Ramos (cell line): ENCODE results near the gene RRP15.

Source experiments
- in situ Hi-C: fragments of 300-500 bp; cut with MboI; formaldehyde crosslinking; loops from one replicate; pipeline ENCODE4 v1.14.3; 2022; ENCODE audit warnings: low sequenced_read_pairs; ENCODE audit not compliant: unreplicated experiment

Gene RRP15

GRCh38 chr1:218332416-218332815 lies 47.3 kb downstream of the RRP15 start:
- in situ Hi-C loops: loop anchor here (25.0 kb wide), 2 partner anchors 1055 to 1480 kb away; no protein-coding TSS in a partner anchor

GRCh38 chr1:218336328-218336727 lies 51.2 kb downstream of the RRP15 start:
- in situ Hi-C loops: loop anchor here (25.0 kb wide), 2 partner anchors 1051 to 1476 kb away; no protein-coding TSS in a partner anchor

GRCh38 chr1:218339267-218339831 lies 54.3 kb downstream of the RRP15 start:
- in situ Hi-C loops: loop anchor here (25.0 kb wide), 2 partner anchors 1048 to 1473 kb away; no protein-coding TSS in a partner anchor

GRCh38 chr1:218341325-218341724 lies 56.2 kb downstream of the RRP15 start:
- in situ Hi-C loops: loop anchor here (25.0 kb wide), 2 partner anchors 1046 to 1471 kb away; no protein-coding TSS in a partner anchor

DNA sequence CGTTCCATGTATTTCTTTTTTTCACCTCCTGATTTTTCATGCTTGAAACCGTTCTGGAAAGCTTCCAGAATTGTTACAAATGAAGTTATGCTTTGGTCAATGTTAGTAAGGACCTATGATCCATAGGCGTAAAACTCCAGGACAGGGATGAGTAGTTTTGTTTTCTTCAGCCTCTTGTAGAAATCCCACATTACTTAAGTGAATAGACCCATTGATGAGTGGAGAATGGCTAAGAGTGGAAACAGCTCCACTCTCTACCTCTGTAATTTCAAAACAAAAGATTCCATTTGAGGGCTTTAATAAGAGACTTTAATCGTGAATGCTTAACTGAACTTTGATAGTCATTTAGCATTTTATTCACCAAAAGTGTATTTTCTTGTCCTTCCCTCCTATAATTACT lies 57.0 kb downstream of the RRP15 start:
- in situ Hi-C loops: loop anchor here (25.0 kb wide), 2 partner anchors 1045 to 1470 kb away; no protein-coding TSS in a partner anchor

DNA sequence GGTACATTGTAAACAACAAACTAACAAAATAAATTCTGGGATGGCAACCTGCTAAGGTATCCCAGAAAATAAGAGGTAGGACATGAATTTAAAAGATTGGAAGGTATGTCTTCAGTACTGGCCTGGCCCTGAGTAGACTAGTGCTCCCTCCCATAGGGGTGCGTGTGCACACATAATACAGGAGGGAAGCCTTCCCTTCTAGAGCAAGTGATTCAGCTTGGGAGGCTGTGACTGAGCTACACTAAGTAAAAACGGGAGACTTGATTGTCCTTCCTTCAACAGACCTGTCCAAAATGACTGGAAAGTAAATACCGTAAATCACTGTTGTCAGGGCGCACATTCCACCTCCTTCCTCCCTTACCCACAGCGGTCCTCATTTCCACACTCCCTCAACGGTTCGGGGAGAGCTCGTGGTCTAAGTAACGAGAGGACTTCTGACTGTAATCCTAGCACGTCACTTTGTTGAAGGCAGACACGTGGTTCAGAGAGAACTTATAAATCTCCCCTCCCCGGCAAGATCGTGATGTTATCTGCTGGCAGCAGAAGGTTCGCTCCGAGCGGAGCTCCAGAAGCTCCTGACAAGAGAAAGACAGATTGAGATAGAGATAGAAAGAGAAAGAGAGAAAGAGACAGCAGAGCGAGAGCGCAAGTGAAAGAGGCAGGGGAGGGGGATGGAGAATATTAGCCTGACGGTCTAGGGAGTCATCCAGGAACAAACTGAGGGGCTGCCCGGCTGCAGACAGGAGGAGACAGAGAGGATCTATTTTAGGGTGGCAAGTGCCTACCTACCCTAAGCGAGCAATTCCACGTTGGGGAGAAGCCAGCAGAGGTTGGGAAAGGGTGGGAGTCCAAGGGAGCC lies 60.0 kb downstream of the RRP15 start, which contains the start of gene TGFB2:
Gene TGFB2, plus strand, starts transcription at position 523 of the 859 bp plus-strand sequence. CDS start 1,366 bp downstream, outside the sequence.
- in situ Hi-C loops: loop anchor here (25.0 kb wide), 2 partner anchors 1042 to 1467 kb away; no protein-coding TSS in a partner anchor

DNA sequence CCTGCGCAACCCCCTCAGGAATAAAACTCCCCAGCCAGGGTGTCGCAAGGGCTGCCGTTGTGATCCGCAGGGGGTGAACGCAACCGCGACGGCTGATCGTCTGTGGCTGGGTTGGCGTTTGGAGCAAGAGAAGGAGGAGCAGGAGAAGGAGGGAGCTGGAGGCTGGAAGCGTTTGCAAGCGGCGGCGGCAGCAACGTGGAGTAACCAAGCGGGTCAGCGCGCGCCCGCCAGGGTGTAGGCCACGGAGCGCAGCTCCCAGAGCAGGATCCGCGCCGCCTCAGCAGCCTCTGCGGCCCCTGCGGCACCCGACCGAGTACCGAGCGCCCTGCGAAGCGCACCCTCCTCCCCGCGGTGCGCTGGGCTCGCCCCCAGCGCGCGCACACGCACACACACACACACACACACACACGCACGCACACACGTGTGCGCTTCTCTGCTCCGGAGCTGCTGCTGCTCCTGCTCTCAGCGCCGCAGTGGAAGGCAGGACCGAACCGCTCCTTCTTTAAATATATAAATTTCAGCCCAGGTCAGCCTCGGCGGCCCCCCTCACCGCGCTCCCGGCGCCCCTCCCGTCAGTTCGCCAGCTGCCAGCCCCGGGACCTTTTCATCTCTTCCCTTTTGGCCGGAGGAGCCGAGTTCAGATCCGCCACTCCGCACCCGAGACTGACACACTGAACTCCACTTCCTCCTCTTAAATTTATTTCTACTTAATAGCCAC lies 60.7 kb downstream of the RRP15 start:
- in situ Hi-C loops: loop anchor here (25.0 kb wide), 2 partner anchors 1041 to 1466 kb away; no protein-coding TSS in a partner anchor

- in situ Hi-C loops: loop anchor here (25.0 kb wide), 2 partner anchors 1041 to 1466 kb away; no protein-coding TSS in a partner anchor
Observed at GRCh38 chr1:218346391-218347204, 61.5 kb downstream of the RRP15 start.

- in situ Hi-C loops: loop anchor here (25.0 kb wide), 2 partner anchors 1040 to 1465 kb away; no protein-coding TSS in a partner anchor
Observed at GRCh38 chr1:218347336-218347722, 62.2 kb downstream of the RRP15 start.

DNA sequence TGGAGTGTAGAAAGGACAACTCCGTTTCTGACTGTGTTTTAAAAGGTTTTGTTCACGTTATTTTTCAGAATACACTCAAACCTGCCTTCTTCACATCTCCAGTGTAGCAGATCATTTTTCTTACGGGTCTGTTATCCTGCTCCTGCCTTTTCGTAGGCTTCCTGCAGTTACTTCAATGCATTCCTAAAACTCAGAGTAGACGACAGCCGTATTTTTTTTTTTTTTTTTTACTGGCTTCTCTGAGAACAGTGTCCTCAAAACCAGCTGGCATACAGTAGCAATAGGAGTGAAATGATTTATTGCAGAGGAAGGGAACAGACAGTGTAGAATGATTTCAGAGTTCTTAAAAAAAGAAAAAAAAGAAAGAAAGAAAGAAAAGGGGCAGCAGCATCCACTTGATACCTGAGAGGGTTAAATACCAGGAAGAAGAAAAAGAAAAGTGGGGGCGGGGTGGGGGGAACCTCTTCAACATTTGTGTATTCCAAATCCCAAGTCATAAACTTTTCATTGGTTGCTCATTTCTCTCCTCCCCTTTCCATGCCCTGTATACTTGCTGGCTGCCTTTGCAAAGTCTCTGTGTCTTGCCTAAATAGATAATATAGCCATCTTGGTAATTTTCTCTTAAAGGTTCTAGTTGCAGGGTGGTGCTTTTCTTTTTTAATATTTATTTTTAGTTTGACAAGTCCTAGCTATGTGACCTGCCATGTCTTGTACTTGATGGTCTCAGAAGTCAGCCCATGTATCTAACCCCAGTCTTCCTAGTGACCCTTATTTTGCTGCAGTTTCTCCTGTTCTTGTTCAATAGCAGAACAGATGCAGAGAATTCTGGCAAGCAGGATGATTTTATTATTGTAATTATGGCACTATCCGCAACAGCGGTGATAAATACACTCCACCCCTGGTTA lies 62.9 kb downstream of the RRP15 start:
- in situ Hi-C loops: loop anchor here (25.0 kb wide), 2 partner anchors 1039 to 1464 kb away; no protein-coding TSS in a partner anchor

DNA sequence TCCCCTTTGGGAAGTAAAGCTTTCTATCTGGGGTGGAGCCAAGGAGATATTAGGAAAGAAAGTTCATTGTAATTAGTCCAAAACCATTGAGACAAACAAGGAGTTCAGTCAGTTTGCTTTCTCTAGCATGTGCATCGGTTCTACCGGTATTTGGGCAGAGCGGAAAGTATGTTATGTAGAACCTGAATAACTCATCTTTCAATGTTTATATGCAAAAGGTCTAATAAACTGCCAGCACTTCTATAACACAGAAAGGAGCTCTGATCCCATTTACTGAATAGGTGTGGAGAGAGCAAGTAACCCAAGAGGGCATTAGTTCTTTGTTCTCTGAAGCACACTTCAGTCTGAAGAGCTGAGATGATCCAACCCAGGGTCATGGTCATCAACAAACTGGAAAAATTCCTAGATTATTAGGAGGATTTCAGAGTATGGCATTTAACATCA lies 63.6 kb downstream of the RRP15 start:
- in situ Hi-C loops: loop anchor here (25.0 kb wide), 2 partner anchors 1039 to 1464 kb away; no protein-coding TSS in a partner anchor

- in situ Hi-C loops: loop anchor here (25.0 kb wide), 2 partner anchors 1038 to 1463 kb away; no protein-coding TSS in a partner anchor
Observed at GRCh38 chr1:218349348-218350034, 64.4 kb downstream of the RRP15 start.

DNA sequence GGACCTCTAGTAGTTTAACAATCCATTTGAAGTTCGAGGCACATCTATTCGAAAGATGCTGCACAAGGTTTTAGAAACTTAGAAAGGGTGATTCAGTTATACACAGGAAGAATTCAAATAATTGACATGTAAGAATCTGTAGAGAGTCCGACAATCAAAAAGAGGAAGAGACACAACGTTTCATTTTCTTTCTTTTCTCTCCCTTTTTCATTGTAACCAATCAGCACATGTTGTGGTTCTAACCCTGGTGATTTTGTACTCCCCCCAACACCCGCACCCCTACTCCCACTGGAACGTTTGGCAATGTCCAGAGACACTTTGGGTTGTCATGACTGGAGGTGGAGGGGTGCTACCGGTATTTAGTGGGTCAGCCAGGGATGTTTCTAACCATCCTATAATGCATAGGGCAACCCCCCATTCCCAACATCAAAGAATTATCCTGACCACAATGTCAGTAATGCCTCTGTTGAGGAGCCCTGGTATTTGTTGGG lies 65.0 kb downstream of the RRP15 start:
- in situ Hi-C loops: no loop called here

GRCh38 chr1:218350801-218351266 lies 65.7 kb downstream of the RRP15 start:
- in situ Hi-C loops: no loop called here

DNA sequence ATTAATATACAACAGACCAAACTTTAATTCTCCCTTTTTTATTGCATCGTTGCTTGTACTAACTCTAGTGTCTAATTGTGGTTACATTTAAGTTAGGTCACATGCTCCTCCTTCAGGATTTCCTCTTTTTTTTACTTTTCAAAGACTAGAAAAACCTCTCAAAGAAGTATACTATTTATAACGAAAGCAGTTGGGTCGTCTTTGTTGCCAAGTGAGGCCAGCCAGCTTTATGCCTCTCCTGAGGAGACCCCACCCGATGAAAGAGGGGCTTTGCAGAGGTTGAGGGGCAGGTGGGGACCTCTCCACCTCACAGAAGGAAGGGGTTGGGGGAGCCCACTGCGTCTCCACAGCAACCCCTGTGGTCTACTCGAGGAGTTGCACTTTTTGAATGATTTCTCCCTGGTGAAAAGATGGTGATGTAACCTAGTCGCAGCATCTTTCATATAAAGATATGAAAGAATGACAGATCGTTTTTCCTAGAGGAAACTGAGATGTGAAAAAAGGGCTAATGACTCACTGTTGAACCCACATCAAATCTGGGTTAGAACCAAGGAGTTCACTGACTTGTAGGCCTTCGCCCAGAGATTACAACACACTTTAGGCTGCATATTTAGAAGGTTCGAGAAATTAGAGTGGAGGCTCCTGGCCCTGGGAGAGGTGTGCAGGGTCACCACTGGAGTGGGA lies 66.4 kb downstream of the RRP15 start:
- in situ Hi-C loops: no loop called here

DNA sequence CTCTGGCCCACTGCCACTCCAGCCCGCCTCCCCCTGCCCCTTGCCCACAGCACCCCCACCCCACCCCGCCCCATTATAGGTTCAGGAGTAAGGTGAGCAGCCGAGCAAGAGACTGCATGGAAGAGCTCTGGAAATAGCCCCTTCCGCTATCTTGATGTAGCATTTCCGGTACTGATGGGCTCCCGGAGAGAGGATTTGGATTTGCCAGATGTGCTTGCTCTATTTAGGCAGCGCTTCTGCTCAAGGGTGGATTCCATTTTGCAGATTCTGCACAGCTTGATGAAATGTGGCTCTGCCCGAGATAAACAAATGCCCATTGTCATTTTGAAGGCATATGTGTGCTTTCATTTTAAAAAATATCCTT lies 67.0 kb downstream of the RRP15 start:
- in situ Hi-C loops: no loop called here

DNA sequence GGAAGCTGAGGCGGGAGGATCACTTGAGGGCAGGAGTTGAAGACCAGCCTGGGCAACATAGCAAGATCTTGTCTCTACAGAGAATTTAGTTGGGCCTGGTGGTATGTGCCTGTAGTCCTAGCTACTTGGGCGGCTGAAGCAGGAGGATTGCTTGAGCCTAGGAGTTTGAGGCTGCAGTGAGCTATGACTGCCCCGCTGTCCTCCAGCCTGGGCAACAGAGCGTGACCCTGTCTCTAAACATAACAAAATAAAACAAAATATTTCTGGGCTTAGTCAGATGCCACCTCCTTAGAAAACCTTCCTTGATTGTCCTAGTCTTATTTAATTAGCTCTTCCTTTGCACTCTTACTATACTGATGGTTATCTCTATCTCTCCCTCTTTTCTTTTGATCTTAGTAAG lies 68.6 kb downstream of the RRP15 start:
- in situ Hi-C loops: no loop called here
